Measurements from ENCODE around the gene TYRO3. TPM values are rescaled to one million over a fixed set of nuclear protein-coding genes. Genes with fewer than 3 reads are reported as not detected.

TYRO3 gene
- total RNA-seq, 2 donors from 2014 or later: 5.2 to 99.6 TPM

DNA sequence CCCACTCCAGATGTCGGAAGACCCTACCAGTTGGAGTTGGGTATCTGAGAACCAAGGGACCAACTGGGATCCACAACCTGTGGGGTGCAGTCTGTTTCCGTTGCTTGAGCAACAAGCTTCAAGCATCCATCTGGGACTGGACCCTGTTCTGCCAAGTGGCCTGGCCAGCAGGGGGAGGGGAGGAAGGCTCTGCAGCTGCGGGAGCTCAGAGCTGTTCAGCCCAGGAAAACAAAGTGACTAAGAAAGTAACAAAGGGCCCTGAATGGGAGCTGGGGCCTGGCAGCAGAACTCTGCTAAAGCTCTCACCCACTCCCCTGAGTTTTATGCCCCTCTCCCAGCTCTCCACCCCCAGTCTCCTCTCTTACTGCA, 2.7 kb downstream of the TYRO3 start:
- 90% methylated on average over 3 of the region's 3 CpGs for WGBS
- H3K36me3 ChIP-seq: no peaks in the 10 kb centered on the region
- intact Hi-C loops (cut with DNase I): no loop called here
- H3K4me1 ChIP-seq (replicated peaks): no peaks in the 10 kb centered on the region
- H3K27ac ChIP-seq: no peak overlapping the region
- no peak overlapping the region for H3K4me3 ChIP-seq
- TF ChIP-seq POLR2AphosphoS5 (IDR thresholded peaks at IDR 0.05) (no peak), CTCF (IDR thresholded peaks at IDR 0.05) (no peak), POLR2A (IDR thresholded peaks at IDR 0.05) (no peak)
- H3K9me3 ChIP-seq: no peaks in the 10 kb centered on the region
- H3K27me3 ChIP-seq (replicated peaks; ENCODE audit: insufficient read depth): no peaks in the 10 kb centered on the region
- no peak for DNase-seq (ENCODE audit: low spot score)

DNA sequence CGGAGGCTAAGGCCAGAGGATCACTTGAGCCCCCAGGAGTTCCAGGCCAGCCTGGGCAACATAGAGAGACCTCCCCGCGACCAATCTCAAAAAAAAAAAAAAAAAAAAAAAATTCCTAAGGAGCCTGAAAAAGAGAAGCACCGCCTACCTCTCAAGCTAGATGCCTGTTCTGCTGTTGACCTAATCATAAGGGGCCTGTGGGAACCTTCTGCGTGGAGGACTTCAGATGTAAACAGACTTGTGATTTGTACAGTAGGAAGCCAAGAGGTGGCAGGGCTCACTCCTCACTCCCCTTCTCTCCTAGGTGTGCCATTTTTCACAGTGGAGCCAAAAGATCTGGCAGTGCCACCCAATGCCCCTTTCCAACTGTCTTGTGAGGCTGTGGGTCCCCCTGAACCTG, 3.2 kb downstream of the TYRO3 start:
- TF ChIP-seq POLR2AphosphoS5 (IDR thresholded peaks at IDR 0.05) (no peak), CTCF (IDR thresholded peaks at IDR 0.05) (no peak), POLR2A (IDR thresholded peaks at IDR 0.05) (no peak)
- no peaks in the 10 kb centered on the region for H3K27me3 ChIP-seq (replicated peaks; ENCODE audit: insufficient read depth)
- no peak overlapping the region for H3K4me3 ChIP-seq
- DNase-seq (ENCODE audit: low spot score): no peak
- 55% methylated on average over 5 of the region's 5 CpGs for WGBS
- no peaks in the 10 kb centered on the region for H3K9me3 ChIP-seq
- intact Hi-C loops (cut with DNase I): no loop called here
- H3K27ac ChIP-seq: no peak overlapping the region
- H3K4me1 ChIP-seq (replicated peaks): no peaks in the 10 kb centered on the region
- H3K36me3 ChIP-seq: no peaks in the 10 kb centered on the region

DNA sequence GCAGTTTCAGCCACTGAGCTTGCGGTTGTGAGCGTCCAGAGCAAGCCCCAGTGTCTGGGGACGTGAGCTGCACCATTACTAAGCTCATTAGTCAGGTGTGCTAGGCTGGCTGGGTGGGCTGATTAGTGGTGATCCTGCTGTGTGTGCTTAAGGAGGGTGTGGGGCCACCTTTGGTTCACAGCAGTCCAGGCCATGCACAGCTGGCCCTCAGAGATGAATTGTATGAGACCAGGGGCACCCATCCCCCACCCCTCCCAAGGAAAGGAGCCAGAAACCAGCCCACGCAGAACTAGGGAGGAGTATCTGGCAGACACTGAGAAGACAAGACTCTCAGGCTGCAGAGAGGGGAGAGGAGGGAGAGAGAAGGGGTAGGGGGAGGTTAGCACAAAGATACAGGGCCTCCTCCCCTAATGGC, 3.8 kb downstream of the TYRO3 start:
- DNase-seq (ENCODE audit: low spot score): no peak
- Histone ChIP-seq H3K4me1 (replicated peaks) (no peaks in the 10 kb centered on the region), H3K36me3 (no peaks in the 10 kb centered on the region), H3K9me3 (no peaks in the 10 kb centered on the region), H3K27me3 (replicated peaks; ENCODE audit: insufficient read depth) (no peaks in the 10 kb centered on the region), H3K27ac (no peak overlapping the region), H3K4me3 (no peak overlapping the region)
- intact Hi-C loops (cut with DNase I): no loop called here
- no peak for TF ChIP-seq POLR2AphosphoS5 (IDR thresholded peaks at IDR 0.05)
- no peak for TF ChIP-seq POLR2A (IDR thresholded peaks at IDR 0.05)
- WGBS: 63% methylated on average over 4 of the region's 4 CpGs

DNA sequence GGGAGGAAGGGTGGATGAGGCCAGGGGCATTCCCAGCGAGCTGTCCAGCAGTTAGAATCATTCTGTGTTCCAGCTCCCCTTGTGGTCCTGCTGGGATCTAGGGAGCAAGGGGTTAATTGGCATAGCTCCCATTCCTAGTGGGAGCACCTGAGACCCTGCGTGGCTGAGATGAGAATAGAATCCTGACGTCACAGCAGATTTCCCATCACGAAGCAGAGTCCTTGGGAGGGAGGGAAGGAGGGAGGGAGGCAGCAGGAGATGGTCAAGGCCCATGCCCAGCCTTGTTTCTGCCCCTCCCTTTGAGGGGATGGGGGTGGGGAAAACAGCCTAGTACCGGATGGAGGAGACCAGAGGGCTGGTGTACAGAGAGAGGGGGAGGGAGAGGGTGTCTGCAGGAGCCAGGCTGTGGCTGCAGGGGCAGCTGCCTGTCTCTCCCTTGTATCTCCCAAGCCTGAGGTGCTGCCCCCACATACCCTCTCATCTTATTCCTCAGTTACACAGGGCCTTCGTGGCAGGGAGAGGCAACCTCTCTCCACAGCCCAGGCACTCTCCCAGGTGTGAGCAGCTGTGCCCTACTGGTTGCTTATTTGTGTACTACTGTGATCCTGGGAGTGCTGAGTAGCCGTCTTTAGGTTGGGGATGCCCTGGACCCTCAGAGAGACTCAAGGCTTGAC, 5.4 kb downstream of the TYRO3 start:
- no peaks in the 10 kb centered on the region for H3K4me1 ChIP-seq (replicated peaks)
- H3K27me3 ChIP-seq (replicated peaks; ENCODE audit: insufficient read depth): no peaks in the 10 kb centered on the region
- no peak for DNase-seq (ENCODE audit: low spot score)
- no peak overlapping the region for H3K4me3 ChIP-seq
- no peak for TF ChIP-seq POLR2A (IDR thresholded peaks at IDR 0.05)
- intact Hi-C loops (cut with DNase I): no loop called here
- no peak overlapping the region for H3K27ac ChIP-seq
- no peaks in the 10 kb centered on the region for H3K36me3 ChIP-seq
- no peaks in the 10 kb centered on the region for H3K9me3 ChIP-seq
- 56% methylated on average over 7 of the region's 7 CpGs for WGBS

- no peak overlapping the region for H3K27ac ChIP-seq
- H3K4me3 ChIP-seq: no peak overlapping the region
- DNase-seq (ENCODE audit: low spot score): no peak
- intact Hi-C loops (cut with DNase I): no loop called here
- H3K4me1 ChIP-seq (replicated peaks): no peaks in the 10 kb centered on the region
- H3K36me3 ChIP-seq: no peaks in the 10 kb centered on the region
- no peaks in the 10 kb centered on the region for H3K27me3 ChIP-seq (replicated peaks; ENCODE audit: insufficient read depth)
- TF ChIP-seq CTCF (IDR thresholded peaks at IDR 0.05) (no peak), POLR2A (IDR thresholded peaks at IDR 0.05) (no peak), POLR2AphosphoS5 (IDR thresholded peaks at IDR 0.05) (no peak)
- WGBS: 84% methylated on average over 8 of the region's 8 CpGs
- H3K9me3 ChIP-seq: no peaks in the 10 kb centered on the region
Observed at GRCh38 chr15:41564960-41565502, 6.0 kb downstream of the TYRO3 start.

GRCh38 chr15:41565702-41566101, 6.7 kb downstream of the TYRO3 start:
- Histone ChIP-seq H3K9me3 (no peaks in the 10 kb centered on the region), H3K4me1 (replicated peaks) (no peaks in the 10 kb centered on the region), H3K27me3 (replicated peaks; ENCODE audit: insufficient read depth) (no peaks in the 10 kb centered on the region), H3K27ac (no peak overlapping the region), H3K4me3 (no peak overlapping the region), H3K36me3 (no peaks in the 10 kb centered on the region)
- intact Hi-C loops (cut with DNase I): no loop called here
- 73% methylated on average over 3 of the region's 3 CpGs for WGBS
- TF ChIP-seq POLR2A (IDR thresholded peaks at IDR 0.05): no peak
- no peak for TF ChIP-seq CTCF (IDR thresholded peaks at IDR 0.05)
- TF ChIP-seq POLR2AphosphoS5 (IDR thresholded peaks at IDR 0.05): no peak
- no peak for DNase-seq (ENCODE audit: low spot score)
